Activated B cell treated with CpG ODN at 0.5 μM for 24 hours (primary cell): ENCODE results near the gene CCNE1. TPM values are rescaled to one million over a fixed set of nuclear protein-coding genes. Genes with fewer than 3 reads are reported as not detected.
A peak's percentile ranks its signal among the peaks of the same experiment; 100 is the strongest.

Source experiments
- ATAC-seq: fragments of 200-7000 bp; cut with Tn5 transposase; one replicate; pipeline ENCODE4 v1.10.0; 2021; ENCODE audit warnings: low read depth, mild to moderate bottlenecking, moderate library complexity
- CTCF ChIA-PET: fragments of 350-600 bp; sonication (Branson Sonifier 250); formaldehyde crosslinking; loops from one replicate; lab custom pipeline; 2021; ENCODE audit warnings: antibody characterized with exemption; lab: Charles Lee
- POLR2A ChIA-PET: fragments of 350-600 bp; sonication (Branson Sonifier 250); formaldehyde crosslinking; loops from one replicate; lab custom pipeline; 2021; ENCODE audit warnings: antibody characterized with exemption; lab: Charles Lee
- DNase-seq: peaks from one replicate; pipeline ENCODE4 v3.0.0; 2022
- H3K27ac Mint-ChIP-seq: one replicate; pipeline ENCODE4 v1.8.0; 2020; ENCODE audit warnings: mixed read lengths
- H3K27me3 Mint-ChIP-seq: one replicate; pipeline ENCODE4 v1.8.0; 2021; ENCODE audit warnings: mixed read lengths
- H3K36me3 Mint-ChIP-seq: one replicate; pipeline ENCODE4 v1.8.0; 2021; ENCODE audit warnings: low read depth, mixed read lengths
- H3K4me1 Mint-ChIP-seq: one replicate; pipeline ENCODE4 v1.8.0; 2021; ENCODE audit warnings: mixed read lengths
- H3K4me3 Mint-ChIP-seq: one replicate; pipeline ENCODE4 v1.8.0; 2020; ENCODE audit warnings: mild to moderate bottlenecking, mixed read lengths
- H3K9me3 Mint-ChIP-seq: one replicate; pipeline ENCODE4 v1.8.0; 2020; ENCODE audit warnings: mixed read lengths
- intact Hi-C: fragments of 100-400 bp; cut with micrococcal nuclease; formaldehyde crosslinking; loops from one replicate; pipeline ENCODE4 v1.15.1; 2024
- total RNA-seq: library from RNA; stranded (reverse); gene quantifications from 2 replicates; pipeline ENCODE4 v1.2.3, GENCODE V29; 2022
- TF ChIP-seq, protein P1 (sequence below): fragments of 200-600 bp; IDR thresholded peaks from one replicate; pipeline ENCODE4 v1.8.0; 2022; ENCODE audit warnings: antibody characterized with exemption, mild to moderate bottlenecking

Gene CCNE1
- total RNA-seq, 1 donor from 2014 or later, result 4.1 TPM

DNA sequence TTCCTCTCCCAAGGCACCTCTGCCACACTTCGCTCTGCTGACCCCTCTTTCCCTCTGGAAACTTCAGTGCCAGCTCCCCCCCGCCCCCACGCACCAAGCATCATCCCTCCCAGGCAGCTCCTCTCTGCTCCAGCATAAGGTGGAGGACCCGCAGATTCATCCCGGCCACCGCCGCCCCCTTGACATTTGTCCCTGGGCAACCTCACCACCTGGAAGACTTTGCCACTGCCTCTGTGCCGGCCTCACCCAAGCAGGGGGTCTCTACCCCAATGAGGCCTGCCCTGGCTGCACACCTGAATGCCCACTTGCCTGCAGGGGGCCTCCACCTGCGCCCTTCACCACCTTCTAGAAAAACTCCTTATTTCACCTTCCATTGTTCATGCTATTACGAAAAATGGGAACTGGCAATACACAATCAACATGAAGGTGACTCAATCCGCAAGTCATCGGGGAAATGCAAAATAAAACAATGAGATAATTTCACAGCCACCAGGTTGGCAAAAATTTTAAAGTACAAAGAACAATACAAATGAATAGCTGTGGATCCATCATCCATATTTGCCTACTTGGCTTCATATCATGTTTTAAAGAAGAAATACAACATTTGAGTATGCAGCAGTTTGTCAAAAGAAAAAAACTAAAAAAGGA is 21.9 kb downstream of the CCNE1 start:
- intact Hi-C loops, result no loop called here
- Mint-ChIP-seq H3K27ac (no peak overlapping the region), H3K9me3 (no peaks in the 10 kb centered on the region), H3K4me1 (peaks cover 45% of the 10 kb centered on the region), H3K27me3 (peaks cover 5% of the 10 kb centered on the region), H3K4me3 (no peak overlapping the region), H3K36me3 (no peaks in the 10 kb centered on the region)
- ChIA-PET CTCF (no interaction called here), POLR2A (no interaction called here)
- ATAC-seq, result no peak
- TF ChIP-seq, protein P1, sequence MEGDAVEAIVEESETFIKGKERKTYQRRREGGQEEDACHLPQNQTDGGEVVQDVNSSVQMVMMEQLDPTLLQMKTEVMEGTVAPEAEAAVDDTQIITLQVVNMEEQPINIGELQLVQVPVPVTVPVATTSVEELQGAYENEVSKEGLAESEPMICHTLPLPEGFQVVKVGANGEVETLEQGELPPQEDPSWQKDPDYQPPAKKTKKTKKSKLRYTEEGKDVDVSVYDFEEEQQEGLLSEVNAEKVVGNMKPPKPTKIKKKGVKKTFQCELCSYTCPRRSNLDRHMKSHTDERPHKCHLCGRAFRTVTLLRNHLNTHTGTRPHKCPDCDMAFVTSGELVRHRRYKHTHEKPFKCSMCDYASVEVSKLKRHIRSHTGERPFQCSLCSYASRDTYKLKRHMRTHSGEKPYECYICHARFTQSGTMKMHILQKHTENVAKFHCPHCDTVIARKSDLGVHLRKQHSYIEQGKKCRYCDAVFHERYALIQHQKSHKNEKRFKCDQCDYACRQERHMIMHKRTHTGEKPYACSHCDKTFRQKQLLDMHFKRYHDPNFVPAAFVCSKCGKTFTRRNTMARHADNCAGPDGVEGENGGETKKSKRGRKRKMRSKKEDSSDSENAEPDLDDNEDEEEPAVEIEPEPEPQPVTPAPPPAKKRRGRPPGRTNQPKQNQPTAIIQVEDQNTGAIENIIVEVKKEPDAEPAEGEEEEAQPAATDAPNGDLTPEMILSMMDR, result no peak
- no peak for DNase-seq

DNA sequence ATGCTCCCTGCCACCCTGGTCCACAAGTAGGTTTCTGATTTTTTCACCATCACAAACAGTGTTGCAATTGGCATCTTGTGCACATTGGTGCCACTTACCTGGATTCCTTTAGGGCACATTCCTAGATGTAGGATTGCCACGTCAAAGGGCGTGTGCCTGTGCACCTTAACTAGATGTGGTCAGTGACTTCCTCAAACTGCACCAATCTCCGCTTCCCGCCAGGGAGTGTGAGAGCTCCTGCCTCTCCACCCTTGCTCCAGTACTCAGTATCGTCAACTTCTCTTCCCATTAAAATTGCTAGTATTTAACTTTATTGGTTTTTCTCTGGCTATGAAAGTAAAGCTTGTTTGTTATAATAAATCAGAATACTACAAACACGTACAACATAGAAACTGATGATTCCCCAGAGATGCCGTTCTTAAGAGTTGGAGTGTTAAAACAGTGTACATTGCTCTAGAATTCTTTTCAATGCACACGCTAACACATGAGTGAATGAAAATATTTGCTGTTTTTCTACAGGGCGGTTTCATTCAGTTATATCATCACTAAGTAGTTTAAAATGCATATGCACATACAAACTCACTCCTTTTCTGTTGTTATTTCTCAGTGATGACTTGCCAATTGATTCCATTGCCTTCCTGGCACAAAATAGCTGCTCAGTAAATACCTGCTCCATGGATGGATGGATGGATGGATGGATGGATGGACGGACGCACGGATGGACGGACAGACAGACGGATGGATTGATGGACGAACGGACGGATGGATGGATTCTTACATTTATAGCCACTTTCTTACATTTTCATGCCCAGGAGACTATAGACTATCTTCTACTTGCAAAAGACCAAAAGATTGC is 23.4 kb downstream of the CCNE1 start:
- Mint-ChIP-seq H3K27ac (no peak overlapping the region), H3K9me3 (no peaks in the 10 kb centered on the region), H3K4me3 (no peak overlapping the region), H3K4me1 (peaks cover 47% of the 10 kb centered on the region), H3K27me3 (peaks cover 7% of the 10 kb centered on the region), H3K36me3 (no peaks in the 10 kb centered on the region)
- TF ChIP-seq, protein P1, result no peak
- intact Hi-C loops, result no loop called here
- POLR2A ChIA-PET, result no interaction called here
- ATAC-seq, result no peak
- CTCF ChIA-PET, result interaction anchor here (1.0 kb wide), 1 partner anchor 75 kb away, joined by 3 read pairs; no protein-coding TSS in a partner anchor
- DNase-seq, result no peak

- ChIA-PET POLR2A (no interaction called here), CTCF (no interaction called here)
- Mint-ChIP-seq H3K27me3 (peaks cover 8% of the 10 kb centered on the region), H3K36me3 (no peaks in the 10 kb centered on the region), H3K4me1 (peaks cover 36% of the 10 kb centered on the region), H3K4me3 (no peak overlapping the region), H3K9me3 (no peaks in the 10 kb centered on the region), H3K27ac (no peak overlapping the region)
- TF ChIP-seq, protein P1, result no peak
- no peak for ATAC-seq
- no peak for DNase-seq
- intact Hi-C loops, result no loop called here
These were observed 24.6 kb downstream of the CCNE1 start for GRCh38 chr19:29836409-29836825.

- DNase-seq (no peak), ATAC-seq (peak; percentile 85)
- ChIA-PET CTCF (interaction anchor here (1.1 kb wide), 1 partner anchor 121 kb away, joined by 3 read pairs; no protein-coding TSS in a partner anchor), POLR2A (interaction anchor here (1.1 to 1.5 kb wide), 2 partner anchors 123 to 231 kb away, joined by 3 read pairs; partner anchors contain the start of genes C19orf12 and POP4)
- no peaks in the 10 kb centered on the region for H3K9me3 Mint-ChIP-seq
- H3K27ac Mint-ChIP-seq, result peak overlapping the region; percentile 82
- intact Hi-C loops, result no loop called here
- no peaks in the 10 kb centered on the region for H3K36me3 Mint-ChIP-seq
- peak overlapping the region; percentile 65 for H3K4me3 Mint-ChIP-seq
- peaks cover 11% of the 10 kb centered on the region for H3K27me3 Mint-ChIP-seq
- H3K4me1 Mint-ChIP-seq, result peaks cover 31% of the 10 kb centered on the region
- TF ChIP-seq, protein P1, result no peak
These were observed 25.7 kb downstream of the CCNE1 start for GRCh38 chr19:29837448-29837981.
